K562 (cell line): ENCODE data around the gene SLC37A3. TPM values are rescaled to one million over a fixed set of nuclear protein-coding genes. Genes with fewer than 3 reads are reported as not detected.

ENCODE experiments used
- ATAC-seq: fragments of 200-7000 bp; cut with Tn5 transposase; 3 replicates; pipeline ENCODE4 v1.9.1; 2020; ENCODE audit warnings: moderate library complexity
- BruUV-seq: library from RNA; stranded (reverse); fragments of 400-500 nt; replicated peaks from 2 replicates; lab custom pipeline; 2021; lab: Mats Ljungman, UMichigan
- CTCF ChIA-PET: fragments of 300-600 bp; formaldehyde crosslinking; extraction: SDS; loops from one replicate; lab custom pipeline; 2021; ENCODE audit warnings: low intra/inter-chr PET ratio; lab: Yijun Ruan, JAX
- POLR2A ChIA-PET: fragments of 300-600, 350-650 bp; sonication (Branson Sonifier 250); formaldehyde crosslinking; extraction: SDS; loops from one replicate; lab custom pipeline; 2021; ENCODE audit warnings: antibody characterized with exemption, inconsistent platforms; lab: Yijun Ruan, JAX
- DNase-seq, 4 experiments: peaks; one replicate each; pipeline versions ENCODE4 v3.0.0 to v3.0.0-alpha.2; 2011 to 2018; ENCODE audit warnings: low spot score in 3 of 4, mixed read lengths in 3 of 4; ENCODE audit errors: extremely low read depth in 1 of 4
- FAIRE-seq: peaks from 2 replicates; lab custom pipeline; 2011; peaks lifted over from hg19 to GRCh38; lab: Jason Lieb, UNC
- H2AFZ ChIP-seq: 2 replicates; pipeline ENCODE4 v1.6.0; 2011; ENCODE audit warnings: low read depth, low read length, control low read depth, inconsistent platforms
- H3K27ac ChIP-seq: fragments of 200-600 bp; 3 replicates; pipeline ENCODE4 v1.8.0; 2011; ENCODE audit warnings: low read depth, mild to moderate bottlenecking, control low read depth, inconsistent platforms, low read length, moderate library complexity, mixed read lengths; ENCODE audit errors: extremely low read depth
- H3K27me3 ChIP-seq, 2 experiments: fragments of 300-600 bp in 1 of 2; 2 replicates in 1 of 2; 3 replicates in 1 of 2; pipeline versions ENCODE4 v1.6.0 to v1.8.0; 2011; ENCODE audit warnings: inconsistent platforms in 2 of 2, low read length in 2 of 2, mild to moderate bottlenecking in 1 of 2, mixed read lengths in 1 of 2, moderate library complexity in 1 of 2; ENCODE audit not compliant: control insufficient read depth in 2 of 2, insufficient read depth in 2 of 2
- H3K36me3 ChIP-seq: fragments of 300-600 bp; 3 replicates; pipeline ENCODE4 v1.8.0; 2011; ENCODE audit warnings: mild to moderate bottlenecking, low read length, inconsistent platforms; ENCODE audit not compliant: control insufficient read depth, insufficient read depth
- H3K4me1 ChIP-seq, 2 experiments: fragments of 200-600 bp in 1 of 2; replicated peaks in 1 of 2; 2 replicates in 1 of 2; 3 replicates in 1 of 2; pipeline versions ENCODE4 v1.5.1 to v1.8.0; 2011; ENCODE audit warnings: inconsistent platforms in 2 of 2, low read length in 2 of 2, mild to moderate bottlenecking in 1 of 2, mixed read lengths in 1 of 2, moderate library complexity in 1 of 2; ENCODE audit not compliant: control insufficient read depth in 2 of 2, insufficient read depth in 2 of 2
- H3K4me2 ChIP-seq: 2 replicates; pipeline ENCODE4 v1.6.1; 2011; ENCODE audit warnings: low read length, control low read depth, inconsistent platforms, mixed read lengths; ENCODE audit not compliant: insufficient read depth
- H3K4me3 ChIP-seq: fragments of 200-600 bp; sonication (generic), shearing (Covaris generic); 2 replicates; pipeline ENCODE4 v1.5.1; 2016; ENCODE audit warnings: control low read depth, inconsistent platforms
- H3K79me2 ChIP-seq: fragments of 200-600 bp; 3 replicates; pipeline ENCODE4 v1.8.0; 2011; ENCODE audit warnings: low read length, inconsistent platforms; ENCODE audit not compliant: control insufficient read depth, insufficient read depth
- H3K9ac ChIP-seq, 2 experiments: 2 replicates each; pipeline versions ENCODE4 v1.6.0 to v1.6.1; 2011; ENCODE audit warnings: low read depth in 2 of 2, low read length in 2 of 2, control low read depth in 1 of 2, inconsistent platforms in 1 of 2, mild to moderate bottlenecking in 1 of 2, mixed read lengths in 1 of 2; ENCODE audit not compliant: insufficient read depth in 1 of 2
- H3K9me1 ChIP-seq: one replicate; pipeline ENCODE4 v1.6.0; 2011; ENCODE audit warnings: inconsistent platforms, mild to moderate bottlenecking, low read length, moderate library complexity; ENCODE audit not compliant: control insufficient read depth, insufficient read depth
- H3K9me3 ChIP-seq: replicated peaks from 2 replicates; pipeline ENCODE4 v1.5.1; 2011; ENCODE audit warnings: low read depth, low read length, inconsistent platforms; ENCODE audit not compliant: control insufficient read depth, insufficient read depth
- H4K20me1 ChIP-seq: replicated peaks from 2 replicates; pipeline ENCODE4 v1.6.1; 2011; ENCODE audit warnings: low read length, inconsistent platforms, mixed read lengths; ENCODE audit not compliant: control insufficient read depth, insufficient read depth
- BCLAF1 ChIP-seq, 2 experiments: fragments of 450-650 bp in 1 of 2; IDR thresholded peaks; 2 replicates each; pipeline ENCODE4 v1.6.1; 2011 to 2017; ENCODE audit warnings: low read depth in 2 of 2, antibody characterized with exemption in 1 of 2, borderline replicate concordance in 1 of 2, low read length in 1 of 2, mild to moderate bottlenecking in 1 of 2, mixed read lengths in 1 of 2; ENCODE audit not compliant: control insufficient read depth in 1 of 2
- ETV1 ChIP-seq: fragments of 450-650 bp; conservative IDR thresholded peaks from 2 replicates; pipeline ENCODE4 v1.6.1; 2016; ENCODE audit warnings: missing genetic modification characterization, control low read depth, low read depth, missing compliant biosample characterization
- WGBS: fragments of 100-300 bp; shearing (Covaris generic); methylation state at CpG from one replicate; pipeline ENCODE4 v1.1.6; 2016; ENCODE audit warnings: low coverage, mixed read lengths; ENCODE audit not compliant: insufficient coverage; ENCODE audit errors: missing lambda C conversion rate; 5-methylcytosine and 5-hydroxymethylcytosine counted together
- in situ Hi-C: fragments of 300-500 bp; cut with MboI; formaldehyde crosslinking; loops from 4 replicates; pipeline ENCODE4 v1.15.0; 2018; ENCODE audit warnings: inconsistent platforms, mixed read lengths
- intact Hi-C: fragments of 100-400 bp; cut with micrococcal nuclease; formaldehyde crosslinking; loops from 2 replicates; pipeline ENCODE4 v1.14.2; 2022
- polyA plus RNA-seq, 8 experiments: library from polyadenylated mRNA; depleted of rRNA in 4 of 8; stranded (reverse) in 5 of 8; unstranded in 3 of 8; fragments of >200 nt; fragmentation: Nextera tagmentation in 2 of 8; fragmentation: Illumina TruSeq in 1 of 8; extraction: Ambion mirVana in 2 of 8; extraction: Trizol in 1 of 8; gene quantifications; 2 replicates each; pipeline versions ENCODE4 v1.2.1 to v1.2.3, GENCODE V29; 2011 to 2014; ENCODE audit warnings: inconsistent platforms in 1 of 8, missing spikeins in 1 of 8
- total RNA-seq, 7 experiments: library from RNA; depleted of rRNA in 6 of 7; stranded (reverse); fragments of >200 nt in 6 of 7; fragmentation: Illumina TruSeq in 2 of 7; extraction: Trizol in 2 of 7; gene quantifications; 2 replicates each; pipeline versions ENCODE4 v1.2.1 to v1.2.3, GENCODE V29; 2011 to 2021; ENCODE audit warnings: low replicate concordance in 1 of 7

The SLC37A3 gene
- total and polyA plus RNA-seq, 9 of the 15 experiments (the other 6 are each of a cell fraction or from before 2014, with no cell fraction given): 11.7 to 59.1 (median 26.8) TPM

- H4K20me1 ChIP-seq: no peaks in the 10 kb centered on the region
- TF ChIP-seq ETV1 (tag) (no peak), BCLAF1 (IDR thresholded peaks at IDR 0.05; ENCODE audit: borderline replicate concordance in 1 of 2, control insufficient read depth in 1 of 2, low read depth in 2 of 2, low read length in 1 of 2) (no peak)
- TF ChIP-seq, all 486 proteins: peak for 0
- in situ Hi-C loops: no loop called here
- POLR2A ChIA-PET: interaction anchor here (0.7 to 0.9 kb wide), 2 partner anchors 20 to 1040 kb away, joined by 3 to 4 read pairs; no protein-coding TSS in a partner anchor
- Histone ChIP-seq H3K79me2 (no peaks in the 10 kb centered on the region), H3K9ac (no peak overlapping the region), H3K9me1 (no peaks in the 10 kb centered on the region), H3K4me3 (no peak overlapping the region), H3K4me2 (no peak overlapping the region), H3K27ac (no peak overlapping the region), H3K4me1 (no peaks in the 10 kb centered on the region), H3K9me3 (no peaks in the 10 kb centered on the region), H2AFZ (no peak overlapping the region), H3K36me3 (peaks cover 86% of the 10 kb centered on the region), H3K27me3 (no peaks in the 10 kb centered on the region)
- no peak for FAIRE-seq
- no peak for DNase-seq
- CTCF ChIA-PET: no interaction called here
- WGBS: 76% methylated on average over 5 of the region's 5 CpGs
- no peak for ATAC-seq
- intact Hi-C loops: no loop called here
- no TSS peak for BruUV-seq
These were observed 48.3 kb downstream of the SLC37A3 start for GRCh38 chr7:140350056-140350455.
